Endothelial cell of umbilical vein (primary cell): Measurements from ENCODE around the gene CWC27. TPM values are rescaled to one million over a fixed set of nuclear protein-coding genes. Genes with fewer than 3 reads are reported as not detected.

Source experiments
- BruUV-seq: library from RNA; stranded (reverse); fragments of 400-500 nt; replicated peaks from 2 replicates; lab custom pipeline; 2021; lab: Mats Ljungman, UMichigan
- CTCF ChIA-PET: fragments of 300-600, 350-600 bp; sonication (Branson Sonifier 250); formaldehyde crosslinking; loops from one replicate; lab custom pipeline; 2021; ENCODE audit warnings: antibody characterized with exemption, inconsistent platforms; lab: Charles Lee
- POLR2A ChIA-PET: fragments of 300-600, 350-600 bp; sonication (Branson Sonifier 250); formaldehyde crosslinking; loops from one replicate; lab custom pipeline; 2021; ENCODE audit warnings: antibody characterized with exemption, inconsistent platforms; lab: Charles Lee
- DNase-seq: peaks from one replicate; pipeline ENCODE4 v3.0.0-alpha.2; 2011; ENCODE audit warnings: low read depth, low spot score
- FAIRE-seq: peaks from 2 replicates; lab custom pipeline; 2011; peaks lifted over from hg19 to GRCh38; lab: Jason Lieb, UNC
- H2AFZ ChIP-seq: 2 replicates; pipeline ENCODE4 v1.6.0; 2012; ENCODE audit warnings: low read depth, low read length, control low read depth, inconsistent platforms
- H3K27ac ChIP-seq: 2 replicates; pipeline ENCODE4 v1.5.1; 2011; ENCODE audit warnings: low read depth, mild to moderate bottlenecking, control low read depth, low read length, moderate library complexity; ENCODE audit not compliant: insufficient read depth
- H3K27me3 ChIP-seq, 2 experiments: 2 replicates each; pipeline versions ENCODE4 v1.6.0 to v1.6.1; 2011; ENCODE audit warnings: low read length in 2 of 2, mixed read lengths in 1 of 2; ENCODE audit not compliant: control insufficient read depth in 2 of 2, insufficient read depth in 2 of 2
- H3K36me3 ChIP-seq, 2 experiments: 2 replicates in 1 of 2; 3 replicates in 1 of 2; pipeline ENCODE4 v1.5.1; 2011; ENCODE audit warnings: low read length in 2 of 2, mild to moderate bottlenecking in 1 of 2, moderate library complexity in 1 of 2; ENCODE audit not compliant: control insufficient read depth in 2 of 2, insufficient read depth in 2 of 2; ENCODE audit errors: extremely low read depth in 1 of 2
- H3K4me1 ChIP-seq: 3 replicates; pipeline ENCODE4 v1.5.1; 2011; ENCODE audit warnings: mild to moderate bottlenecking, low read length; ENCODE audit not compliant: control insufficient read depth, insufficient read depth; ENCODE audit errors: extremely low read depth
- H3K4me2 ChIP-seq: 2 replicates; pipeline ENCODE4 v1.6.1; 2011; ENCODE audit warnings: low read length, control low read depth, mixed read lengths; ENCODE audit not compliant: insufficient read depth
- H3K4me3 ChIP-seq, 3 experiments: fragments of 200-600 bp in 1 of 3; sonication (generic), shearing (Covaris generic) in 1 of 3; replicated peaks in 1 of 3; 2 replicates each; pipeline ENCODE4 v1.5.1; 2011 to 2016; ENCODE audit warnings: control low read depth in 3 of 3, low read length in 3 of 3, mild to moderate bottlenecking in 2 of 3, inconsistent platforms in 1 of 3, low read depth in 1 of 3, moderate library complexity in 1 of 3; ENCODE audit not compliant: insufficient read depth in 1 of 3
- H3K79me2 ChIP-seq: 2 replicates; pipeline ENCODE4 v1.6.0; 2012; ENCODE audit warnings: low read length, inconsistent platforms; ENCODE audit not compliant: control insufficient read depth, insufficient read depth
- H3K9ac ChIP-seq: replicated peaks from 2 replicates; pipeline ENCODE3; 2011; ENCODE audit warnings: low read length, control low read depth; ENCODE audit not compliant: insufficient read depth; ENCODE audit errors: extremely low read depth
- H3K9me1 ChIP-seq: replicated peaks from 3 replicates; pipeline ENCODE4 v1.6.0; 2011; ENCODE audit warnings: mild to moderate bottlenecking, low read length; ENCODE audit not compliant: control insufficient read depth, insufficient read depth; ENCODE audit errors: extremely low read depth
- H3K9me3 ChIP-seq: replicated peaks from 2 replicates; pipeline ENCODE4 v1.5.1; 2012; ENCODE audit warnings: low read length, inconsistent platforms; ENCODE audit not compliant: control insufficient read depth, insufficient read depth
- H4K20me1 ChIP-seq: replicated peaks from 2 replicates; pipeline ENCODE3; 2011; ENCODE audit warnings: mild to moderate bottlenecking, low read length; ENCODE audit not compliant: control insufficient read depth, insufficient read depth; ENCODE audit errors: extremely low read depth
- EZH2 ChIP-seq: IDR thresholded peaks from 2 replicates; pipeline ENCODE4 v1.6.1; 2012; ENCODE audit warnings: borderline replicate concordance, low read depth, mild to moderate bottlenecking, moderate library complexity, low read length, inconsistent platforms; ENCODE audit not compliant: severe bottlenecking
- FOS ChIP-seq: IDR thresholded peaks from 2 replicates; pipeline ENCODE4 v1.6.1; 2011; ENCODE audit warnings: mild to moderate bottlenecking, low read length, moderate library complexity, borderline replicate concordance; ENCODE audit not compliant: insufficient read depth
- GATA2 ChIP-seq: IDR thresholded peaks from 2 replicates; pipeline ENCODE4 v1.7.0; 2011; ENCODE audit warnings: low read depth, mild to moderate bottlenecking, moderate library complexity, mixed read lengths, low read length; ENCODE audit not compliant: insufficient read length, insufficient read depth
- JUN ChIP-seq: IDR thresholded peaks from 2 replicates; pipeline ENCODE4 v1.6.1; 2011; ENCODE audit warnings: borderline replicate concordance, low read depth; ENCODE audit not compliant: insufficient read length, insufficient read depth
- MYC ChIP-seq: IDR thresholded peaks from one replicate; pipeline ENCODE4 v1.6.1; 2011; ENCODE audit warnings: mild to moderate bottlenecking, low read depth, low read length
- POLR2A ChIP-seq: IDR thresholded peaks from 2 replicates; pipeline ENCODE4 v1.6.1; 2012; ENCODE audit warnings: low read depth, mild to moderate bottlenecking, control low read depth, low read length
- POLR2AphosphoS5 ChIP-seq: IDR thresholded peaks from 2 replicates; pipeline ENCODE4 v1.6.1; 2012; ENCODE audit warnings: low read depth, mild to moderate bottlenecking, control low read depth, low read length, moderate library complexity; ENCODE audit not compliant: insufficient read depth
- dilution Hi-C: fragments of 300-500 bp; cut with MboI; formaldehyde crosslinking; loops from one replicate; pipeline ENCODE4 v1.15.0; 2019; ENCODE audit warnings: low sequenced_read_pairs; ENCODE audit not compliant: extremely low pct_ligation_motif_present
- intact Hi-C: fragments of 100-400 bp; cut with micrococcal nuclease; formaldehyde crosslinking; loops from one replicate; pipeline ENCODE4 v1.10.0; 2022
- polyA plus RNA-seq, 4 experiments: library from polyadenylated mRNA; depleted of rRNA in 3 of 4; stranded (reverse) in 3 of 4; unstranded in 1 of 4; fragments of >200 nt; gene quantifications; 2 replicates each; pipeline versions ENCODE4 v1.2.1 to v1.2.3, GENCODE V29; 2011 to 2012; ENCODE audit warnings: missing spikeins in 1 of 4
- total RNA-seq: library from RNA; stranded (reverse); gene quantifications from 2 replicates; pipeline ENCODE4 v1.2.3, GENCODE V29; 2021
- TF ChIP-seq, protein P1 (sequence below), 2 donors: IDR thresholded peaks; 1 replicate in 1 of 2; 2 replicates in 1 of 2; pipeline ENCODE4 v1.5.1; 2011; ENCODE audit warnings: low read length in 2 of 2, mild to moderate bottlenecking in 2 of 2, moderate library complexity in 2 of 2, control low read depth in 1 of 2, inconsistent platforms in 1 of 2, low read depth in 1 of 2; ENCODE audit not compliant: insufficient read depth in 1 of 2; ENCODE audit errors: extremely low read depth in 1 of 2
- TF ChIP-seq, protein P2 (sequence below): IDR thresholded peaks from 2 replicates; pipeline ENCODE4 v1.6.1; 2011; ENCODE audit not compliant: insufficient read depth, insufficient read length

Gene CWC27
- total and polyA plus RNA-seq, 2 donors (not counting 3 experiments of a cell fraction or from before 2014, with no cell fraction given): 11.9 to 23.8 TPM

DNA sequence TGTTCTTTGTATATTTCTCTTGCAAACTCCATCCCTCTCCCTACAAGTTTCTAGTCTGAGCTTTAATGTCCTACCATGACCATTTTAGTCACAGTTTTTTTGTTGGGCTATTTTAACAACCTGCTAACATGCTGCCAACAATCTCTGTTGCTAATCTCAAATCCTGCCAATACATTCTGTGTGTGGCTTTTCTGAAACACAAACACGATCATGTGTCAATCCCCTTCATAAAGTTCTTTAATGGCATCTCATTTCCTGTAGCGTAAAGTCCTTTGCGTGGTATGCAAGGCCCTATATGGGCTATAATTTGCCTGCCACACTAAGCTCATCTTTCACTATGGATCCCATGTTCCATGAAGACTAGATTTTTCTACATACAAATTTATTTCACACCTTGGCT, 180.6 kb downstream of the CWC27 start:
- no peak overlapping the region for H3K27ac ChIP-seq
- no peaks in the 10 kb centered on the region for H3K27me3 ChIP-seq
- H3K4me1 ChIP-seq: peaks cover 2% of the 10 kb centered on the region
- intact Hi-C loops (no loop called here), dilution Hi-C loops (no loop called here)
- H3K4me3 ChIP-seq: no peak overlapping the region
- ChIA-PET POLR2A (no interaction called here), CTCF (interaction anchor here (1.1 kb wide), 1 partner anchor 9 kb away, joined by 3 read pairs; no protein-coding TSS in a partner anchor)
- no peaks in the 10 kb centered on the region for H3K9me1 ChIP-seq
- FAIRE-seq (no peak), DNase-seq (no peak)
- H3K9ac ChIP-seq: no peak overlapping the region
- no peaks in the 10 kb centered on the region for H3K36me3 ChIP-seq
- H4K20me1 ChIP-seq: no peaks in the 10 kb centered on the region
- no peaks in the 10 kb centered on the region for H3K9me3 ChIP-seq
- no peak overlapping the region for H2AFZ ChIP-seq
- H3K79me2 ChIP-seq: no peaks in the 10 kb centered on the region
- no TSS peak for BruUV-seq
- TF ChIP-seq POLR2A (no peak), JUN (no peak), GATA2 (no peak), FOS (no peak), MYC (no peak), EZH2 (no peak), POLR2AphosphoS5 (no peak)
- TF ChIP-seq, protein P1, sequence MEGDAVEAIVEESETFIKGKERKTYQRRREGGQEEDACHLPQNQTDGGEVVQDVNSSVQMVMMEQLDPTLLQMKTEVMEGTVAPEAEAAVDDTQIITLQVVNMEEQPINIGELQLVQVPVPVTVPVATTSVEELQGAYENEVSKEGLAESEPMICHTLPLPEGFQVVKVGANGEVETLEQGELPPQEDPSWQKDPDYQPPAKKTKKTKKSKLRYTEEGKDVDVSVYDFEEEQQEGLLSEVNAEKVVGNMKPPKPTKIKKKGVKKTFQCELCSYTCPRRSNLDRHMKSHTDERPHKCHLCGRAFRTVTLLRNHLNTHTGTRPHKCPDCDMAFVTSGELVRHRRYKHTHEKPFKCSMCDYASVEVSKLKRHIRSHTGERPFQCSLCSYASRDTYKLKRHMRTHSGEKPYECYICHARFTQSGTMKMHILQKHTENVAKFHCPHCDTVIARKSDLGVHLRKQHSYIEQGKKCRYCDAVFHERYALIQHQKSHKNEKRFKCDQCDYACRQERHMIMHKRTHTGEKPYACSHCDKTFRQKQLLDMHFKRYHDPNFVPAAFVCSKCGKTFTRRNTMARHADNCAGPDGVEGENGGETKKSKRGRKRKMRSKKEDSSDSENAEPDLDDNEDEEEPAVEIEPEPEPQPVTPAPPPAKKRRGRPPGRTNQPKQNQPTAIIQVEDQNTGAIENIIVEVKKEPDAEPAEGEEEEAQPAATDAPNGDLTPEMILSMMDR (IDR thresholded peaks at IDR 0.05; ENCODE audit: extremely low read depth in 1 of 2, insufficient read depth in 1 of 2, low read depth in 1 of 2, low read length in 2 of 2): no peak
- TF ChIP-seq, protein P2, sequence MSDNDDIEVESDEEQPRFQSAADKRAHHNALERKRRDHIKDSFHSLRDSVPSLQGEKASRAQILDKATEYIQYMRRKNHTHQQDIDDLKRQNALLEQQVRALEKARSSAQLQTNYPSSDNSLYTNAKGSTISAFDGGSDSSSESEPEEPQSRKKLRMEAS: no peak
- H3K4me2 ChIP-seq: no peak overlapping the region
